HG03025 (cell line): Measurements from ENCODE around the gene BLACAT1.
"Not testable (repeated sequence)": the region's sequence is repeated elsewhere in the genome, so short reads cannot be mapped to it uniquely, and the experiment has no call there.

ENCODE experiments used
- ATAC-seq: cut with Tn5 transposase; IDR thresholded peaks from one replicate; pipeline ENCODE4 v1.9.1; 2021; ENCODE audit warnings: mild to moderate bottlenecking, moderate library complexity; ENCODE audit not compliant: unreplicated experiment, low FRiP score

The BLACAT1 gene

DNA sequence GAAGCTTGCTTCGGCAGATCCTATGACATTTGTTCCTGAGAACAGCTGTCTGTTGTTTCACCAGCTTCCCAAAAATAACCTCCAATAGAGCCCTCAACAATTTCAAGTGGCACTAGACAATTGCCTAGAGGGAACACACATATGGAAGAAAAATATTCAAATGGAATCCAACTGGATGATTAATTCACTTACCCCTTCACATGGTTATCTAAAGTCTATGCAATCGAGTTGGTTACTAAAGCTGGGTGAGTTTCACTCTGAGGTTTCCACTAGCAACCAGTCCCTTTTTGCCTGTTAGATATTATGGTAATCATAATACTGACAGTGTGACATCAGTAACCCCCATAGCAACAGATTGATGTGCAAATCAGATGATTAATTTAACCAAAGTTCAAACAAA, 34.0 kb downstream of the BLACAT1 start, which contains the start of gene LEMD1:
LEMD1 (minus strand) TSS at position 259 of the 400 bp plus-strand sequence. CDS start 1,520 bp downstream, outside the sequence.
- no peak for ATAC-seq

DNA sequence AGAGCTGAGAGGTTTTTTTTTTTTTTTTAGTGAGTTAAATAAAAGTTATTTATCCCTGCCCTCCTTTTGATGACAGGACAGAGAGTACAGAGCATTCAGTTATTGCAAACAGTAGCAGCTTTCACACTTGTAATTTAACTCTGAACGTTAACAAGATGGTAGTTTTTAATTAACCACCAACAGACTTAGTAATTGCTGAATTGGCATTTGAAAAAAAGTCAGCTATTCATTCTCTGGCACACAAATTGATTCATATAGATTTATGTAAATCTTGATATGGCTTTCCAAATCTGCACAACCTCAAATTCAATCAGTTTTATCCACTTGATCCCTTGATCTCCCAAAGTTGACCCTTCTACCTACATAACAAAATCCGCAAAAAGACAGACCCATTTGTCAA, 34.9 kb downstream of the BLACAT1 start:
- ATAC-seq: no peak

DNA sequence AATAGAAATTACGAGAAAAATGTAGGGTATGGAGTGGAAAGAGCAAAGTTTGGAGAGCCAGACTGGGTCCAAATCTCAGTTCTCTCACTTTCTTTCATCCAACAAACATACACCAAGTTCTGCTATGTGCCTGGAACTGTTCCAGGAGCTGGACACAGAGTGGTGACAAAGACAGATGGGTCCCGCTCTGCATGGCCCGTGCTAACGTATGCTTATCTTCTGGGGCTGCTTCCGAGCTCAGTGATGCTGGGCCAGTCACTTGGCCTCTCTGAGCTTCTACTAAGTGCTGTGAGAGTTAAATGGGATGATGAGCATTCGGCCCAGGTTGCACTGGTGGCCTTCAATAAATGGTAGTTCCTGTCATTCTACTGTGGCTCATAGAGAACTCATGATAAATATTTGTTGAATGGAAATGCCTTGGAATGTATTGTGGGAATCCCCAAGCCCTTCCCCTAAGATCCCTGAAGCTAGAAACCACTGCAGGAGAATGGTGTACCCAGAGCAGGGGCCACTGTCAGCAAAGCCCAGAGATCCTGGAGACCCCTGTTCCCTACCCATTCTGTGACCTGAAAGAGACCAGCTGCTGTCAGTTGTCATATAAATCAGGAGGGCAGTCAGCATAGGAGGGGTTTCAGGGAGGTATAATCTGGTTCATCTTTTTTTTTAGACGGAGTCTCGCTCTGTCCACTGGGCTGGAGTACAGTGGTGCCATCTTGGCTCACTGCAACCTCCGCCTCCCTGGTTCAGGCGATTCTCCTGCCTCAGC, 37.8 kb downstream of the BLACAT1 start:
- no peak for ATAC-seq

DNA sequence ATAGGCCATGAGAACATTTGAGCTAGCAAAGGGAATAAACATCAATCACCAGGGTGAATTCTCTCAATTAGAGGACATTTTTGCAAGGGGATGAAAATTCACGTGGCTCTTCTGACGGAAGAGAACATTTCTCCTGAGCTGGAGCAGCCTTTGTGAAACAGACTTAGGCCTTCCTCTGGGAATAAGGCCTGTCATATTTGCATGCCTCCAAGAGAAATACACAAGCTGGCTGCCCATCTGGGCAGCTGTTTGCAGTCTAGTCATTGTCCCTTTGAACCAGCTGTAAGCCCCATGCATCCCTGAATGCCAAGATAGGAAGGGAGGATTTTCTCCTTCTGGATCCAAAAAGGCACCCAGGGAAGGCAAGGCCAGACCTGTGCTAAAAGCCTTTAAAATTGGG, 39.5 kb downstream of the BLACAT1 start:
- ATAC-seq: no peak

DNA sequence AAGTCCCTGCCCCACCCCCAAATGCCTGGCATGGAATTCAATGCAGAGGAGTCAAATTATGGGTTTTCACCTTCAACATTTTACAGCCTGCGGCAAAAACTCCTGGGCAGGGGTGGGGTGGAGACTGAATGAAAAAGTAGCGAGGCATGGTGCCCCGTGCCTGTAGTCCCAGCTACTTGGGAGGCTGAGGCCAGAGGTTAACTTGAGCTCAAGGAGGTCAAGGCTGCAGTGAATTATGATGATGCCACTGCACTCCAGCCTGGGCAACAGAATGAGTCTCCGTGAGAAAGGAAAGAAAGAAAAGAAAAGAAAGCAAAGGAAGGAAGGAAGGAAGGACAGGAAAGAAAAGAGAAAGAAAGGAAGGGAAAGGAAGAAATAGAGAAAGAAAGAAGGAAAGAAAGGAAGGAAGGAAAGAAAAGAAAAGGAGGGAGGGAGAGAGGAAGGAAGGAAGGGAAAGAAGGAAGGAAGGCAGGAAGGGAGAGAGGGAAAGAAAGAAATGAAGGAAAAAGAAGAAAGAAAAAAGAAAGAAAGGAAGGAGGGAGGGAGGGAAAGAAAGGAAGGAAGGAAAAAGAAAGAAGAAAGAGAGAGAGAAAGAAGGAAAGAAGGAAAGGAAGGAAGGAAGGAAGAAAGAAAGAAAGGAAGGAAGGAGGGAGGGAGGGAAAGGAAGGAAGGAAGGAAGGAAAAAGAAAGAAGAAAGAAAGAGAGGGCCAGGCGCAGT, 45.1 kb downstream of the BLACAT1 start:
- no peak for ATAC-seq

DNA sequence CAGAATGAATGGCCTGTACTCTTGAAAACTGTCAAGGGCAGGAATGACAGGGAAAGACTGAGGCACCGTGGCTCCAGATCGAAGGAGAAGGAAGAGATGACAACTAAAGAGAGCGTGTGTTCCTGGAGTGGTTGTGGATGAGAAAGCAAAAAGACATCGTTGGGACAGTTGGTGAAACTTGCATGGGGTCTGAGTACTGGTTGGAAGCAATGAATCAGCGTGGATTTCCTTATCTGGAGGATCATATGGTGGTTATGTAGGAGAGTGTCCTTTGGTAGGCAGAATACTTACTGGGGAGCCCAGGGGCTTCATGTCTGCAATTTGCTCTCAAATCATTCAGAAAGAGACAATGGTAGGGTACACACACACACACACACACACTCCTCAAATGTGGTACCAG, 47.9 kb downstream of the BLACAT1 start:
- no peak for ATAC-seq

DNA sequence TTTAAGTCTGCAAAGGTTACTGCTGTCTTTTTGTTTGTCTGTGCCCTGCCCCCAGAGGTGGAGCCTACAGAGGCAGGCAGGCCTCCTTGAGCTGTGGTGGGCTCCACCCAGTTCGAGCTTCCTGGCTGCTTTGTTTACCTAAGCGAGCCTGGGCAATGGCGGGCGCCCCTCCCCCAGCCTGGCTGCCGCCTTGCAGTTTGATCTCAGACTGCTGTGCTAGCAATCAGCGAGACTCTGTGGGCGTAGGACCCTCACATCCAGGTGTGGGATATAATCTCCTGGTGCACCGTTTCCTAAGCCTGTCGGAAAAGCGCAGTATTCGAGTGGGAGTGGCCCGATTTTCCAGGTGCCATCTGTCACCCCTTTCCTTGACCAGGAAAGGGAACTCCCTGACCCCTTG, 49.6 kb downstream of the BLACAT1 start:
- ATAC-seq: not testable (repeated sequence)
